Measurements from ENCODE around the gene ELAVL1.
"Not testable (repeated sequence)": the region's sequence is repeated elsewhere in the genome, so short reads cannot be mapped to it uniquely, and the experiment has no call there.

Gene ELAVL1

DNA sequence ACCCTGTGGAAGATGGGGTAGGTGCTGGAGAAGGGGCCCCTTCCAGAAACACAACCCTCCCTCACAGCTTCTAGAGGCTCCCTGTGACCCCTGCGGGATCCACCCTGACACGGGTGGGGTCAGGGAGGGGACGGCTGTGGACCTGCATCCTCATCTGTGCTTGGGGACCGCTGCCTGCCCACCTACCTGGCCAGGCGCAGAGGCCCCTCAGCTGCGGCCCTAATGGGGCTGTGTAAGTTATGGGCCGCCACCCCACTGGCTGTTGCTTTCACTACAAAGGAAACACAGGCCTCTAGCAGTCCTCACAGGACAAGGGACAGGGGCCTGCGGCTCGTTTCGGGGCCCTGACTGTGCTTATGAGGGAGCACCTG lies 72.5 kb downstream of the ELAVL1 start:
- no peak for DNase-seq

DNA sequence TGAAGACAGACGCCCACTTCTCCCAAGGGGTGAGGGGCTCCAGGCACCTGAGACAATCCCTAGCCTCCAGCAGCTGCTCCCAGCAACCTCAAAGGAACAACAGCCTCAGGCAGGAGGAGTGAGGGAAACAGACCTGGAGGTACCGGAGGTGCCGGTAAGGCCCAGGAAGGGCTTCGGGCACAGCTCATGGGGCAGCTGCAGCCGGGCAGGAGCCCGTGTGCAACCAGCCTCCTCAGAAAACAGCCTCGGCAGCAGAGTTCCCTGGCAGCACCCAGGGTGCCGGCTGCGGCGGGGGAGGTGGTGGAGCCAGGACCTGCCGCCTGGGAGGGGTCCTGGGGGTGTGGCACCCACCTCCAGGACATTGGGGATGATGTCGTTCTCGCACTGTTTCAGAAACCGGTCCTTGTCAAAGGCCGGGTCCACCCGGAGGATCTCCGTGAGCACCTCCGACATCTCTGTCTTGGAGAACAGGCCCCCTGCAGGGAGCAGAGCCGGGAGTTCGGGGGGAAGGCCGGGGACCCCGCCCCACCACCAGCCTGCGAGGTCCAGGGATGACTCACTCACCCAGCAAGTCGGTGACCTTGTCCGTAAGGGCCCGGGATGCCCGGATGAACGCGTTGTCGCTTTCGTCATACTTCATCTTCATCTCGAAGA lies 73.0 kb downstream of the ELAVL1 start:
- DNase-seq = no peak

DNA sequence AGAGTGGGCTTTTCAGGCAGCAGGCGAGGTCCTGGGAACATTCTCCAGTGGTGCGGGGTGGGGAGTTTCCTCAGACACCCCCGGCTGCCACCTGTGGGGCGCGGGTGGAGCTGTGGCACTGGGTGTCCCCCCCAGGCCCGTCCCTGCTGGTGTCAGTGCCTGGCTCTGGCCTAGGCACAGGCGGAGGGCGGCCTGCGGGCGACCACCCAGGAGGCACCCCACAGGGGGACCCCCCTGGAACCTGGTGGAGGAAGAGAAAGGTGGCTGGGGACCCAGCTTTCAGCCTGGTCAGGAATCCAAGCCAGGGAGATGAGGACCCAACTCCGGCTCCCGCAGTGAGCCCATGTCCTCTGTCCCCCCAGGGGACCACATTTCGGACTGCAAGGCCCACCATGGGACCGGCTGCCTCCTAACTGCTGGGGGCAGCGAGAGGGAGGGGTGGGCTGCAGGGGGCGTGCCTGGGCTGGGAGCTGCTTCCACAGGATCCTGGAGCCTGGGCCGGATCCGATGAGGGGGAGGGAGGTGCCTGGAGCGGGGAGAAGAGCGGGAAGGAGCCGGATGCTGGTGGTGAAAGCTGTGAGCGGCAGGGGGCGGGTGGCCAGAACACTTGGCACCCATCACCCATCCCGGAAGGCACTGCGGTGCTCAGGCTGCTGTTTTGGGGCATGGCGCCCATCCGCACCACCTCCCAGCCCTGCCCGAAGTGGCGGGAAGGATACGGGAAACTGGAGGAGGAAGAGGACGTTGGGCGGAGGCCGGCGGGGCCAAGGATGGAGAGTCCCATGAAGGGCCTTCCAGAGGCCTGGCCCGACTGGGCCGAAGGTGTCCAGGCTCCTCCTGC lies 74.0 kb downstream of the ELAVL1 start:
- DNase-seq = no peak

DNA sequence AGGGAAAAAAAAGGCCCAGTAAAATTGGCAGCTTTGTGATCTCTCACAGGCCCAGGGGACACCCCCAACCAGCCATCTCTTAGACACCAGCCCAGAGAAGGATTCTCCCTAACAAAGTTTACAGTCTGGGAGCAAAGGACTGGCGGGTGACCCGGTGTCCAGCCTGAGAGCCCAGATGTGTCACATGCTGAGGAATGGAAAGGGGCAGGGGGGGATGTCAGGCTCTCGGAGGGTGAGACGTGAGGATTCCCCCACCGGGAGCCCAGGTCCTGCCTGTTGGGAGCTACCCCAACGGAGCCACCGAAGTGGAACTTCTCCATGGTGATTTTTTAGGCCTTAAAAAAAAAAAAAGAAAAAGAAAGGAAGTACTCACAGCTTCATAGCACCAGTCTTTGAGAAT lies 74.7 kb downstream of the ELAVL1 start:
- no peak for DNase-seq

DNA sequence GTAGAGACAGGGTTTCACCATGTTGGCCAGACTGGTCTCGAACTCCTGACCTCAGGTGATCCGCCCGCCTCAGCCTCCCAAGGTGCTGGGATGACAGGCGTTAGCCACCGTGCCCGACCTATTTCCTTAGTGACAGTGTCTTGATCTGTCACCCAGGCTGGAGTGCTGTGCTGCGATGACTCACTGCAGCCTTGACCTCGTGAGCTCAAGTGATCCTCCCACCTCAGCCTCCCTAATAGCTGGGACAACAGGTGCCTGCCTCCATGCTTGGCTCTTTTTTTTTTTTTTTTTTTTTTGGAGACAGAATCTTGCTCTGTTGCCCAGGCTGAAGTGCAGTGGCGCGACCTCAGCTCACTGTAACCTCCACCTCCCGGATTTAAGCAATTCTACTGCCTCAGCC lies 75.4 kb downstream of the ELAVL1 start:
- not testable (repeated sequence) for DNase-seq

DNA sequence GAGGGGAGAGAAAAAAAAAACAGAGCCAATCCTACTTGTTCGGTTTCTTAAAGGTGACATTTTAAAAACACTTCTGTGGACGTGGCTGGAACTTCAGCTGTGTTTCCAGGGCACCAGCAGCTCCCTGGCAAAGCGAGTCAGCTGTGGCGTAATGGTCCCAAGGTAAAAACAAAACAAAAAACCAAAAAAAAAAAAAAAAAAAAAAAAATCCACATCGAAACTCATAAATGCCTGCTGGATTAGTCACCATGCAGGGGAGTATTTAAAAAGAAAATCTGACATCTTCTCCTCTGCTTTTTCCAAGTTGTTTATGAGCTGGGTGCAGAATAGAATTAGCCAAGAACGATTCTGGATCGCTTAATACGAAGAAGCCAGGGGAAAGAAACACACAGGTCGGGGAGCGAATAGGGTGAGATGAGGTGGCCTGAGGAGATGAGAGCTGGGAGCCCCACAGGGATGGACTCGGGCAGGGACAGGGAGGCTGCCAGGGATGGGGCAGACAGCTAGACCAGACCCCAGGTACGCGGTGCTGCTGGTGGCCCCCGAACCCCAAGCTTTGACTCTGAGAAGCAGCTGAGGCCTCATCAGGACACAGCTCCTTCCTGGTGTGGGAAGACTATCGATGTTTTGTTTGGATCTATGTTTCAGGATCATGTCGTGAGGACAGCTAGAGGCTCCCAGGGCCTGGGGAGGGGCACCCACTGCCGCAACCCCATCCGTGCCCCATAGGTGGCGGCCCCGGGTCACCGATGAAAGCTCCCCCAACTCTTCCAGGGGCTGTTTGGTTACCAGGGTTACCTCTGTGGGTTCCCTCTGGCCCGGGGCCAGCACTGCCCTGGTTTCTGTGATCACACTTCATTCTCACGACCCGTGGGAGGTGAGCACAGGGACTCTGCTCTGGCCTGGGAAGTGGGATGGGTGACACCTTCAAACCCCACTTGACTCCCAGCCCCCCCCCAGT lies 76.4 kb downstream of the ELAVL1 start:
- DNase-seq = peak; percentile 75

DNA sequence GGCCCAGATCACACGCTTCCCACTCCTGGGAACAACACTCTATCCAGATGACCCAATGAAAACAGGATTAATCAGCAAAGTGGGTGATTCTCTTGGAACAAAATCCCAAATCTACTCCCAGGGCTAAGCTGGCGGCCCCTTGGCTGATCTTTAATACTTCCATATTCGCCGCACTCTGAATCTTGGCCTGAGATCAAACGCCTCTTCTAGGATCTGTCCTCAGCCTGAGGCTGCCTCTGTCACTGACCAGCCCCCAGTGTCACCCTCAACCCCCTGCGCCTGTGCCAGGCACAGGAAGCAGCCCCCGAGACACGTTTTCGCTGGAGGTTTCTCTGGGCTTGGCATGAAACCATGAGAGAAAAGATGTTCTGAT lies 77.1 kb downstream of the ELAVL1 start:
- DNase-seq = no peak

DNA sequence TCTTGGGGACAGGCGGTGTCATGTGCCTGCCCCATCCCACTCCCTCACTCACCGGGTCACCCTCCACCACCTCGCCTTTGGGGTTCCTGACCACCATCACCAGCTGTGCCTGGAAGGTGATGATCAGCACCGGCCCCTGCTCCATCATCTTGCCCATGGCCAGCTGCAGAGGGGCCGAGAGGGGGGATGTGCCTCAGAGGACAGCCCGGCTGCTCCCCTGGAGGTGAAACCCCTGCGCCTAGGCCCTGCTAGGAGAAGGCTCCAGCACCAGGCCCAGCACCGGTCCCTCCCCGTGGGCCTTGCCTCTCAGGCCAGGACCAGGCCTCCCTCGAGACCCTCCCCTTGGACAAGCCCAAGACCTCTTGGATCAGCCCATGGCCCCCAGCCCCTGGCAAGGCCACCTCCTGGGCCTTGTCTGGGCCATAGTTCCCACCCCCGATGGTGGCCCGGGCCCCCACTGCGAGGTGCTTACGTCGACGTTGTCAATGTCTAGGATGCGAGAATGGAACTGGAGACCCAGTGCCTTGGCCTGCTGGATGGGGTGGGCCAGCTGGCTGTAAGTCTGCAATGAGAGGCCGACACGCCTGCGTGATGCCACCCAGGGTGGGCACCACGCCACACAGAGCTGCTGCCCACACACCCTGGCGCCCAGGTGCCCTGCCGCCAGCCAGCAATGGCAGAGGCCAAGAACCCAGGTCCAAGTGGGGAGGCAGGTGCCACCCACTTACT lies 77.7 kb downstream of the ELAVL1 start:
- DNase-seq = no peak

DNA sequence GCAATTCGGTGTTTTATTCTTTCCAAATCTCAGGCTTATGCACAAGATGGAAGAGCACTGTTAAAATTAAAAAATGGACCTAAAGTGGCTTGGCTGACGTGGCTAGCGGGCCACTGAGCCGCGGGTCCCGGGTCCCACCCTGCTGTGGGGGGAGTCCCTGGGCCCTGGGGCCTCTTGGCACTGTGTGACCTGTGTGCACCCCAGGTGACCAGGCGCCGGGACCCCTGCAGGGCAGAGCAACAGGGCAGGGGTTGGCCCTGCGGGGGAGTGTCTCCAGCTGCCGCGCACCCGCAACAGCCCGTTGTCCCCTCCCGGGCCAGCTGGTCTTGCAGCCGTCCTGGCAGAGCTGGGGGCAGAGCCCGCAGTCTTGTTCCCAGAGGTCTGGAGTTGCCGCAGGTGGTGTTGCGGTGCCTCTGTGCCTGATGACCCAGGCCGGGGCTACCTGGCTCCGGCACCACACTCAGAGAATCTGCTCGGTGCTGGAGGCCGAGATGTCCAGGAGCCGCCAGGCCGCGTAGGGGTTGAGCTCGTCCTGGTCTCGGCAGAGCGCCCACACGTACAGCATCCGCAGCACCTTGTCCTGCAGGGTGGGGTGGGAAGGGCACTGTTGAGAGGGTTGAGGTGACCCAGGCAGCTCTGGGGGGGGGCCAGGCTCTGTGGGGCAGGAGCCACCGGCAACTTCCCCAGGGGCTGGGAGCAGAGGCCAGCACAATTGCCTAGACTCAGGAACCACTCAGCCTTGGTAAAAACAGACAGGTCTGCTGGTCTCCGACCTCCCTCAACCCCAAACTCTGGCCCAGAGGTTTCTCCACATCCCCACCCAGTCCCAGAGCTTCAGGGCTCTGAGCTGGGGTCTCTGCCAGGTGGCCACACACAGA lies 78.5 kb downstream of the ELAVL1 start:
- no peak for DNase-seq

DNA sequence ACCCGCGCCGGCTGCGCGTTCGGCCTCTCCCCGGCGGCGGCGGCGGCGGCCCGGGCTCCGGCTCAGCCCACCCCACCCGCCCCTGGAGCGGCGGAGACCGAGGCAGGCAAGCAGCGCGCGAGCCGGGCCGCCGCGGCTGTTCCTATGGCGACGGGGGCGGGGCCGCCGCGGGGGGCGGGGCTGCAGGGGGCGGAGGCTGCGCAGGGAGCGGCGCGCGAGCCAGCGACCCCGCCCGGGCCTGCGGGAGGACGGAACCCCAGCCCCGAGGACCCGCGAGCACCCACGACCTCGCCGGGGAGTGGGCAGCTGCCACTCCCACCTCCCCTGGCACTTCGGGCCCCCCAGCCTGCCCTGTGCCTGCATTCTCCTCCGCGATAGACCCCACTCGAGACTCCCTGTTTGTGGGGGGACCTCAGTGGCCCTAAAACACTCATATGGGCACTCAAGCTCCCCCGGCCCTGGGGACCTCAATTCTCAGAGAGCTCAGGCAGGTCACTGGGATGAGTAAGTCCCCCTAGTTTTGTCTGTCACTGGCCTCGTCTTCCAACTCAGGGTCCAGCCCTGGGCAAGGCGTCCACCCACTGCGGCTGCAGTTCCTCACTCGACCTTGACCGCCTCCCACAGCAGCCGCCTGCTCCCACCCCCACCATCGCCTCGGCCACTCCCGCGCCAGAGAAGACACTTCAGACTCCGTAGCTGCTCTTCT lies 79.3 kb downstream of the ELAVL1 start, which contains the start of gene CTXN1:
Gene CTXN1 (minus strand): TSS at position 115 of the 706 bp plus-strand sequence. CDS start 597 bp downstream, outside the sequence.
- peak; percentile 85 for DNase-seq

DNA sequence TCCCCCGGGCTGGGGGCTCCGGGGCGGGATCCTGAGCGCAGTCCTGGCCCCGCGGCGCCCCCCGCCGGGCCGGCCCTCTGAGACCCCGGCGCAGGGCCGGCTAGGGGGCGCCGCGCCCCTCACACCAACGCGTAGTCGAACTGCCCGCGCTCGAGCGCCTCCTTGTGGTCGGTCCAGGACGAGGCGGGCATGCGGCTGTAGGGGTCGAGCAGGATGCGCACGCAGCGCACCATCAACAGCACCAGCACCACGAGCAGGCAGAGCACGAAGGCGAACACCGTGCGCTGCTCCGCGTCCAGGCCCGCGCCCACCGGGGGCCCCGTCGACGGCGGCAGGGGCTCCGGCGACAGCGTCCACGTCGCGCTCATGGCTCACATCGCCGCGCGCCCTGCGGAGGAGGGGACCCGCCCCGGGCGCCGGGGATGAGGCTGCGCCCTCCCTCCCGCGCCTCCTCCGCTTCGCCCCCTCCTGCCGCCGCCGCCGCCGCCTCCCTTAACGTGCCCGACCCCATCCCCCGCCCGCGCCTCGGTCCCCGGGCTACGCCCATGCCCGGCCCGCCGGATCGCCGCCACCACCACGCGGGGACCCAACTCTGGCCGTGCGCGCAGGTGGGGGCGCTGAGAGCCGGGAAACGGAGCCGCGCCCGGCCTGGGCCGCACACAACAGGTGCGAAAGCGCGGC lies 80.1 kb downstream of the ELAVL1 start:
- peak; percentile 82 for DNase-seq

DNA sequence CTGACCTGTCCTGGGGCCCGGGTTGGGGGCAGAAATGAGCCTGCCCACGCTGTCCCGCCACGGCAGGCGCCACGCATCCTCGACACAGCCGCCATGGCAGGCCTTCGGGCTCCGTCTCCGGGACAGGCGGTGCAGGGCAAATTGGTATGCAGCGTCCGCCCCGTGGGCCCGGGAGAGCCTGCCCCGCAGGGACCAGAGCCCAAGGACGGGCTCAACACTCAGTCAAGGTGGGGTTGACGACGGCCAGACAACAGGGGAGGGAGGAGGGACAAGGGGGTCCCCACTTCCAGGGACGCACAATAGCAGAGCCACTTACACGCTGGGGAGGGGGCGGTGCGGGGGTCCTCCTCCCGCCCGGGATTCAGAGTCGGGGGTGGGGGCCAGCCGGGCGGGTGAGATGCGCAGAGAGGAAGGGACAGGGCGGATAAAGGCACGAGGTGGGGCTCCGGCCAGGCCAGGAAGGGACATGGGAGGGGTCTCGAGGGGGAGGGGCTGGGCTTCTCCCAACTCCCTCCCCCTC lies 80.7 kb downstream of the ELAVL1 start:
- DNase-seq = no peak

DNA sequence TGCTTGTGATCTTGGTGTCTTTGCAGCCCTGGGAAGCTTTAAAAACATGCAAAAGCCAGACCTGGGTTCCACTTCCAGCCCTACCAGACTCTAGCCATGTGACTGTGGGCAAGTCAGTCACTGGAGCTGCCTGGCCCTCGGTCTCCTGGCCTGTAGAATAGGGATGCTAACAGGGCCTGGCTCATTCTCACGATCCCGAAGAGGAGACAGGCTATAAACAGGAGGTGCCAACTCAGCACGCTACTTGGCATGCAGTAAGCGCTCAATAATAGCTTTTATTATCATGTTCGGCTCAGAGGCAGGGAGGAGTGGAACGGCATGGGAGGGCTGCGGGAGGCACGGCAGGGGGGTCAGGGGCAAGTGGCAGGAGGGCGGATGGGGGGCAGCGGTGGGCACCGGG lies 81.2 kb downstream of the ELAVL1 start:
- no peak for DNase-seq

DNA sequence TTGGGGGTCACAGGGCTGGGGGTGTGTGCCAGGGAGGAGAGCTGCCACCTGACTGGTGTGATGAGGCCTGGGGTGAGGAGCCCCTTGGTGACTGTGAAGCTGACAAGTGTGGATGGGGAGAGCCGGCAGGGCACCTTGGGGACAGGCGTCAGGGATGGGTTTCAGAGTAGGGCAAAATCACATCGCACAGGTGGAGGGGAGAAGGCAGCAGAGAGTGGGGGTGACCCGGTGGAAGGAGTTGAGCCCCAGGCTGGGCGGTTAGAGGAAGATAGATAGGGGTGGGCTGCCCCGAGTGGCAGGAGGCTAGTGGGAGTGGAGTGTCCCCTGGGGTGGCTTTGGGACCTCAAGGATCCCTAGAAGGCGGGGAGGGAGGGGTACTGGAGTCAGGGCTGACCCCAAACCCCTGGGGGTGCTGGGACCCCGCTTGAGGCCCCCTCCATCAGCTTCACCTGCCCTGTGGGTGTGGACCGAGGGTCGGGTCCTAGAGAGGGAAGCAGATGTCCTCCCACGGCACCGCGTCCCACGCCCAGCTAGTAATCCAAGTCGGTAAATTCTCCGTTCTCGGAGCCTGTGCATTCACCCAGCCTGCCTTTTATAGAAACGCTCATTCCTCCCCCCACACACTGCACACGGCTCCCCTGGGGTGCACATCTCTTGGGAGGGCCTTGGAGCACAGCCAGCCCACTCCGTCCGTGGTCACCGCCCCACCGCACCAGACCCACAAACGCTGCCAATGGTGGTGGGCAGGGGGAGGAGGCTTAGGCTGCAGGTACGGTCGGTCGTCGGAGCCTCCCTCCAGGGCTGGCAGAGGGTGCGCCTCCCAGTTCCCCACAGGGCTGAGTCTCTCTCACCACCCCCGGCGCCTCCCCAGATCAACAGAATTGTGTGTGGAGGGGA lies 81.9 kb downstream of the ELAVL1 start:
- DNase-seq = no peak

DNA sequence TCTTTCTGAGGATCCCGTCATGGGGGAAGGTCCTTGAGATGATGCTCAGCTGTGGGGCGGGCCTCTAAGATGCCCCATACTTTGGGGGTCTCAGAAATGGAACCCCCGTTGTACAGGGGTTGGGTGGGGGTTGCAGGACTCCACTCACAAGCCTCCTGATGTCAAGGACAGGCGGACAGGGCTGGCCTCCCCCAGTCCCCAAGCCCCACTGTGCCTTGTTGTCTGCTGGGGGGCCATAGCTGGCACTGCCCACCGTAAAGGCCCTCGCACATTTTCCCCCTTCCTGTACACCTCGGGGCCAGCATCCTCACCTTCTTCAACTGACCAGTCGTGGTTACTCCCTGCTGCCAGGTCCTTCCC lies 82.6 kb downstream of the ELAVL1 start:
- DNase-seq = no peak

DNA sequence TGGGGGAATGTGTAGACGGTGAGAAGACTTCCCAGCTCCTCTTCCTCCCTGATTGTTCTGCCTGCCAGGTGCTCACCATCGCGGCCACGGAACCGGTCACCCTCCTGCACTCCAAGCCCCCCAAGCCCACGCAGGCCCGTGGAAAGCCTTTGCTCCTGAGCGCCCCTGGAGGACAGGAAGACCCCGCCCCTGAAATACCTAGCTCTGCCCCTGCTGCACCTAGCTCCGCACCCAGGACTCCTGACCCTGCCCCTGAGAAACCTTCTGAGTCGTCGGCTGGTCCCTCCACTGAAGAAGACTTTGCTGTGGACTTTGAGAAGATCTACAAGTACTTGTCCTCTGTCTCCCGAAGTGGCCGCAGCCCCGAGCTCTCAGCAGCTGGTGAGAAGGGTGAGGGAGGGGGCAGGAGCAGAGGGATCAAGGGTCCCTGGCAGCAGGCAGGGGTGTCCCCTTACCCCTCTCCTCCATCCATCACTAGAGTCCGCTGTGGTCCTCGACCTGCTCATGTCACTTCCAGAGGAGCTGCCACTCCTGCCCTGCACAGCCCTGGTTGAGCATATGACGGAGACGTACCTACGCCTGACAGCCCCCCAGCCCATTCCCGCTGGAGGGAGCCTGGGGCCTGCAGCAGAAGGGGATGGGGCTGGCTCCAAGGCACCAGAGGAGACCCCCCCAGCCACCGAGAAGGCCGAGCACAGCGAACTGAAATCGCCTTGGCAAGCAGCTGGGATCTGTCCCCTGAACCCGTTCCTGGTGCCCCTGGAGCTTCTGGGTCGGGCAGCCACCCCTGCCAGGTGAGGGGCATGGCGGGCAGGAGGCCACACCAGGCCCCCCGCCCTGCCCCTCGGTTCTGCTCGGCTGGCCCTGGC lies 83.2 kb downstream of the ELAVL1 start:
- no peak for DNase-seq

DNA sequence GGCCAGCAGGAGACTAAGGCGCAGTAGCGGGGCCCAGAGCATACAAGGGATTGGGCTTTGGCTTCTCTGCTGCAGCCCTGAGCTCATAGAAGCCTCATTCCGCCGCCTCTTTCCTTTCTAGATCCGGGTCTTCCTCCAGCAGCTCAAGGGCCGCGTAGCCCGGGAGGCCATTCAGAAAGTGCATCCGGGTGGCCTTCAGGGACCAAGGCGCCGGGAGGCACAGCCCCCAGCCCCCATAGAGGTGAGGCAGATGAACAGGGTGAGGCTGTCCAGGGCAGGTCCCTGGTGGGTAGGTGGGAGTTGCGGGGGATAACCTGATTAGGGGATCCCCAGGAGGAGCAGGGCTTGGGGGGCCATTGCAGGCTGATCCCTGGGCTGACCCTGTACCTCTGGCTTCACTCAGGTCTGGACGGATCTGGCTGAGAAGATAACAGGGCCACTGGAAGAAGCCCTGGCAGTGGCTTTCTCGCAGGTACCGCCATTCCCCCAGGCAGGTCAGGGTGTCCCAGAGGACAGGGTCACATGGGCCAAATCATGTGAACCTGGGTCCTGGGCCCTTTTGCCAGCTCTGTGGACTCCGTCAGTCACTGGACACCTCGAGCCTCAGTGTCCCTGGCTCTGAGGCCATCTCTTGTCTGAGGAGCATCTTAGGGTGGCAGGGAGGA lies 84.0 kb downstream of the ELAVL1 start:
- no peak for DNase-seq

Data from CD4-positive, alpha-beta T cell treated with Interleukin-17A for 4 hours (primary cell).